GM18519 (cell line): ENCODE measurements around the gene LRMDA.
"Not testable (repeated sequence)": the region's sequence is repeated elsewhere in the genome, so short reads cannot be mapped to it uniquely, and the experiment has no call there.

Experiments used
- ATAC-seq: cut with Tn5 transposase; IDR thresholded peaks from one replicate; pipeline ENCODE4 v1.9.1; 2021; ENCODE audit warnings: mild to moderate bottlenecking, moderate library complexity; ENCODE audit not compliant: unreplicated experiment, low FRiP score

LRMDA gene

GRCh38 chr10:75726522-75727483 lies 295.4 kb downstream of the LRMDA start:
- no peak for ATAC-seq

GRCh38 chr10:75730847-75731246 lies 299.4 kb downstream of the LRMDA start:
- no peak for ATAC-seq

- ATAC-seq, result no peak
Measured at GRCh38 chr10:75733135-75733890, 301.9 kb downstream of the LRMDA start.

- ATAC-seq, result no peak
Measured at GRCh38 chr10:75736151-75736640, 304.8 kb downstream of the LRMDA start.

- no peak for ATAC-seq
Measured at GRCh38 chr10:75736889-75737579, 305.6 kb downstream of the LRMDA start.

GRCh38 chr10:75737580-75737949 lies 306.1 kb downstream of the LRMDA start:
- ATAC-seq, result no peak

- no peak for ATAC-seq
Measured at GRCh38 chr10:75738924-75739323, 307.5 kb downstream of the LRMDA start.

- no peak for ATAC-seq
Measured at GRCh38 chr10:75739414-75740143, 308.2 kb downstream of the LRMDA start.

- no peak for ATAC-seq
Measured at GRCh38 chr10:75740541-75740940, 309.1 kb downstream of the LRMDA start.

GRCh38 chr10:75742355-75742754 lies 310.9 kb downstream of the LRMDA start:
- ATAC-seq, result no peak

- no peak for ATAC-seq
Measured at GRCh38 chr10:75743291-75743778, 311.9 kb downstream of the LRMDA start.

GRCh38 chr10:75744261-75744660 lies 312.8 kb downstream of the LRMDA start:
- no peak for ATAC-seq

- ATAC-seq, result no peak
Measured at GRCh38 chr10:75746356-75746755, 314.9 kb downstream of the LRMDA start.

GRCh38 chr10:75750093-75750875 lies 318.9 kb downstream of the LRMDA start:
- not testable (repeated sequence) for ATAC-seq

GRCh38 chr10:75751232-75751631 lies 319.8 kb downstream of the LRMDA start:
- no peak for ATAC-seq

- no peak for ATAC-seq
Measured at GRCh38 chr10:75753621-75754020, 322.2 kb downstream of the LRMDA start.

GRCh38 chr10:75754096-75754831 lies 322.8 kb downstream of the LRMDA start:
- ATAC-seq, result no peak

GRCh38 chr10:75755528-75755927 lies 324.1 kb downstream of the LRMDA start:
- no peak for ATAC-seq
